LNCaP clone FGC (cell line): ENCODE data around the gene MED26.

Experiments
- DNase-seq: peaks from one replicate; pipeline ENCODE4 v3.0.0-alpha.2; 2011; ENCODE audit warnings: low read depth
- H3K4me3 ChIP-seq: 2 replicates; pipeline ENCODE4 v1.5.1; 2011; ENCODE audit warnings: mild to moderate bottlenecking, low read depth, low read length, control low read depth
- TF ChIP-seq, protein P1 (sequence below): IDR thresholded peaks from 2 replicates; pipeline ENCODE4 v1.5.1; 2012; ENCODE audit warnings: mild to moderate bottlenecking; ENCODE audit not compliant: control insufficient read depth, insufficient read depth; ENCODE audit errors: extremely low read depth

MED26 gene

DNA sequence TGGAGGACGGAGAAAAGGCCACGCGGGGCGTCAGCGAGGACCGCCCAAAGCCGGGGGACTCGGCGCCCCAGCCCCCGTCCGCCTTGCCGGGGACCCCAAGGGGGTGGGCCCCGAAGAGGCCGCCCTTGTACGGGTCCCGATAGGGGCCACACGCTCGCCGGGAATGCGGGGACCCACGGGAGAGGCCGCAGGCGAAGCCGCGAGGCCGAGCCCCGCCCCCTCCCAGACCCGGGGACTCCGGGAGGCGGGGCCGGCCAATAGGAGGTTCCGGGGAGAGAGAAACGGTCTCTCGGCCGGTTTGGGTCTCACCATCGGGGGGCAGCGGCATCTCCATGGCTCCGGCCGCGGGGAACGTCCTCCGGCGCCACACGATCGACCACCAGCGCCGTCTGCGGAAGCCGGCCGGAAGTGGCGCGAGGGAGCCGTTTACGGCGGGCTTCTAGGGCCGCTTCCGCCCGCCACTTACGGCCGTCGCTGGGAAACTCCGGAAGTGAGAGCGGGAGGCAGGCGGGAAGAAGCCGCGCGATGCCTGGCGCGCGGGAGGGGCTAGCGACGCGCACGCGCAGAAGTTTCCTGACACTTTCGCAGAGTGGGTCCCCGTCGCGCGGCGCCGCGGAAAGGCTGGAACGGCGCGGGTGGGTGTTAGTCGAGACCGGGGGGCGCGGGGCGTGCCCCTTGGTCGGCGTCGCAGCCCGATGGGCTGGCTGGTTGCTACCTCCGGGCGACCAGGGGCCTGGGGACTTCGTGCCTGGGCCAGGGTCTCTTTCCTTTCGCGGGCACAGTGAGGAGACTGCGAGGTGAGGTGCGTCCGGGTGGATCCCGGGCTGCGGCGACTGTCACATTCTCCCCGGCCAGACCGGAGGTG, 85.7 kb downstream of the MED26 start, which contains the start of gene CHERP:
Gene CHERP (minus strand): TSS at position 393 of the 865 bp plus-strand sequence. CDS start 59 bp downstream, at position 334.
- TF ChIP-seq, protein P1, sequence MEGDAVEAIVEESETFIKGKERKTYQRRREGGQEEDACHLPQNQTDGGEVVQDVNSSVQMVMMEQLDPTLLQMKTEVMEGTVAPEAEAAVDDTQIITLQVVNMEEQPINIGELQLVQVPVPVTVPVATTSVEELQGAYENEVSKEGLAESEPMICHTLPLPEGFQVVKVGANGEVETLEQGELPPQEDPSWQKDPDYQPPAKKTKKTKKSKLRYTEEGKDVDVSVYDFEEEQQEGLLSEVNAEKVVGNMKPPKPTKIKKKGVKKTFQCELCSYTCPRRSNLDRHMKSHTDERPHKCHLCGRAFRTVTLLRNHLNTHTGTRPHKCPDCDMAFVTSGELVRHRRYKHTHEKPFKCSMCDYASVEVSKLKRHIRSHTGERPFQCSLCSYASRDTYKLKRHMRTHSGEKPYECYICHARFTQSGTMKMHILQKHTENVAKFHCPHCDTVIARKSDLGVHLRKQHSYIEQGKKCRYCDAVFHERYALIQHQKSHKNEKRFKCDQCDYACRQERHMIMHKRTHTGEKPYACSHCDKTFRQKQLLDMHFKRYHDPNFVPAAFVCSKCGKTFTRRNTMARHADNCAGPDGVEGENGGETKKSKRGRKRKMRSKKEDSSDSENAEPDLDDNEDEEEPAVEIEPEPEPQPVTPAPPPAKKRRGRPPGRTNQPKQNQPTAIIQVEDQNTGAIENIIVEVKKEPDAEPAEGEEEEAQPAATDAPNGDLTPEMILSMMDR, result no peak
- DNase-seq, result peak; percentile 65
- H3K4me3 ChIP-seq, result peak within 1 kb of the TSS; percentile 75

DNA sequence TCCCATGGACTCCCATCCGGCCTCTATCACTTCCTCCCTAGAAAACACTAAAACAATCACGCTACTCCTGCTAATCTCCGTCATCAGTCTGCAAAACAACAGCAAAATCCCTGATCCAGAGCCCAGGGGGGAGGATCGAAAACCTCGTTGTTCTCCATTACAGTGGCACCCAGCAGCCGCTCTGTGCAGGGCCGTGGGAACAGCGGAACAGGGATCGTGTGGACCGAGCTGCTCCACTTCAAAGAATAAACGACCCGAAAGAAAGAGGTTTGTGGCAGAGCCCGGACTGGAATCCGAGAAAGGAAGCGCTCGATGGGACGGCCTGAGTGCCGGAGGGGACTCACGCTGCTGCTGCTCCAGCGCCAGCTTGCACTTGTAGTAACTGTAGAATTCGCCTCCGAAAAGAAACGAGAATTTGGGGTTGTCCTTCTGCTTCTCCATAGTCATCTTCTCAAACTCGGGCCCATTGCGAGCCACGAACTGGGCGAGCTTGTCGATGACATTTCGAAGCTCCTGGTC, 86.4 kb downstream of the MED26 start:
- H3K4me3 ChIP-seq, result peak overlapping the region; percentile 75
- TF ChIP-seq, protein P1, result no peak
- no peak for DNase-seq

DNA sequence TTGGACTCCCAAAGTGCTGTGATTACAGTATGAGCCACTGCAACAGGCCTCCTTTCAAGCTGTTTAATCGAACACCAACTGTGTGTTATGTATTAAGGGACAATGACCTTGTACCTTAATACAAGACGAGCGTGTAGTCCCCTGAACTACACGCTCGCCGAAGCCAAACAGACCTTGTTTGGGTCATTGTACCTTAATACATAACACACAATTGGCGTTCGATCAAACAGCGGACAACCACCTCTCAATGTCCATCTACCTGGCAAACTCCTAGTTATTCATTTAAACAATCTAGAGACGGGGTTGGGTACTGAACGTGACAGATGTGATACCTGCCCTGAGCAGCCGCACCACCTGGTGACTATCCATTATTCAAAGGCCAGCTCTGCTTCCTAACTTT, 87.1 kb downstream of the MED26 start:
- peak overlapping the region; percentile 75 for H3K4me3 ChIP-seq
- TF ChIP-seq, protein P1, result no peak
- DNase-seq, result no peak

DNA sequence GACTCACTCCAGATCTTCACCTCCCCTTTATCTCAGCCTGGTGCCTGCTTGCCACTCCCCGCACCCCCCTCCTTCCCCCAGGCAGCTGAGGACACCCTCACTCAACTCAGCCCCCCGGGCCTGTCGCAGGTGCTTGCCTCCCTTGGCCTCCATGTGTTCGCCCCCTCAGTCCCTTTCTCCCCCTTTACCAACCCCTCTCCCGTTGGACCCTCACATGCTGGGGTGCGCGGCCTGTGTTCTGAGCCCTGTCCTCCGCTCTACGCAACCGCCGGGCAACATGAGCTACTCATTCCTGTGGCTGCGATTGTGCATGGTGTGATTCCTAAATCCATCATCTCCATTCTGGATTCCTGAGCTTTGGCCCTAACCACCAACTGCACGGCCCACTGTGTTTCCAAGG, 90.9 kb downstream of the MED26 start:
- DNase-seq, result no peak
- H3K4me3 ChIP-seq, result no peak overlapping the region
- TF ChIP-seq, protein P1, result no peak

DNA sequence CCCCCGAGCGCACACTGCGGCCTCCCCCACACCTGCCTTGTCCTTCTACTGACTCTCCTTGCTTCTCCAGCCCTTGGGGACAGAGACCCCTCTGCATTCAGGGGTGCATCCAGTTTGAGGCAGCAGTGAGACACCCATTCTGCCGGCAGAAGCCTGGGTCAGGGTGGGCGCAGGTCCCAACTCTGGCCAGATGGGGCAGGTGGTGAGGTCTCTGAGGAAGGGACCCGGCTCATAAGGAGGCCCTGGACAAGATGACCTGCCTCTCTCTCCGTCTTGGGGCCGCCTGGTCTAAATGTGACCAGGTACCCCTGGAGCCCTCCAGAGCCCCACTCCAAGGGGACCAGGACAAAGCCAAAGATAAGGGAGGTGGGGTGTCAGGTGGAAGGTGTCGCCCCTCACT, 91.9 kb downstream of the MED26 start:
- TF ChIP-seq, protein P1, result no peak
- no peak overlapping the region for H3K4me3 ChIP-seq
- no peak for DNase-seq

DNA sequence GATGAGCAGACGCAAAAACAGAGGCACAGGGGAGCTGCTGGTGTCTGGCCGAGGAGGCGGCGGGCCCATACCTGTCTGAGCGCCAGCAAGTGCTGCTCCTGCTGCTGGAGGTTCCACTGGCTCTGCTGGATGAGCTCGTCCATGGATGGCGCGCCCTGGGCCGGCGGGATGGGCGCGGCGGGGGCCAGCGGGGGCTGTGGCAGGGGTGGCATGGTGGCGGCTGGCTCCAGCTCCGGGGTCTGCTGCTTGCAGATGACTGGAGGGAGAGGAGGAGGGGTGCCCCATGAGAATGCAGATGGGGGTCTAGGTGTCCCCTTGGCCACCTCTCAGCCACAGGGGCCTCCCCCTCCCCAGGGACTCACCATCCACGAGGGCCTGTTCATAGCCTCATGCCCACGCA, 92.6 kb downstream of the MED26 start:
- no peak overlapping the region for H3K4me3 ChIP-seq
- TF ChIP-seq, protein P1, result no peak
- no peak for DNase-seq
